ENCODE measurements around the gene TOP1.

The TOP1 gene

DNA sequence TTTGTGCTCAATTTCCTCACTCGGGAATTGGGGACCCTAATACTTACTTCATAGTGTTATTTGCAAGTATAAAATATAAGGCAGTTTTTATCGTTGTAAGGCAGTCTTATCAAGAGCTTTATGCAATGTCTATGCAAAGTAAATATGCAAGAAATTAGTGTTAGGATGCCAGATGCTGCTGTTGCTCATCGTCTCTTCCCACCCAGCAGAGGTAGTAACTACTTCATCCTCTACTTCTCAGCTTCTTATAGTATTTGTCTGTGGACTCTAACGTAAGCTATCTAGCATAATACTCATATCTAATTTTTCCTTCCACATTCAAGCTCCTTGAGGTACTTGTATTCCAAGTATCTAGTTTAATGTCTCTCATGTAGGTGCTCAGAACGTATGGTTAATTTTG lies 120.3 kb downstream of the TOP1 start:
- no peak for DNase-seq

DNA sequence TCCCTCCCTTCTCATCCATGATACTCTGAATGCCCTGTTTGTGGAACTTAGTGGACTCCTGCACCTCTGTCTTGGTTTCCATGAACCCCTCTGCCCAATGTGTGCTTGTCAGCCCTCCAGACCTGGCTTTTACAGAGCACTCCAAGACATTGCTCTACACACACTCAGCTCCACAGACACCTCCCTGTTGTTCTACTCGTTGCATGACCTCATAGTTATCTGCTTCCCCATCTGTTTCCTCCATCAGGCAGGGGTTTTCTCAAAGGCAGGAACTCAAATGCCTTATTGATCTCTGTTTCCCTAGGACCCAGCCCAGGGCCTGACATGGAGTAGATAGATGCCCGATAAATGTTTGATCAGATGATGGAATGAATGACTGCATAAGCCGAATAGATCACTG lies 122.0 kb downstream of the TOP1 start:
- no peak for DNase-seq

DNA sequence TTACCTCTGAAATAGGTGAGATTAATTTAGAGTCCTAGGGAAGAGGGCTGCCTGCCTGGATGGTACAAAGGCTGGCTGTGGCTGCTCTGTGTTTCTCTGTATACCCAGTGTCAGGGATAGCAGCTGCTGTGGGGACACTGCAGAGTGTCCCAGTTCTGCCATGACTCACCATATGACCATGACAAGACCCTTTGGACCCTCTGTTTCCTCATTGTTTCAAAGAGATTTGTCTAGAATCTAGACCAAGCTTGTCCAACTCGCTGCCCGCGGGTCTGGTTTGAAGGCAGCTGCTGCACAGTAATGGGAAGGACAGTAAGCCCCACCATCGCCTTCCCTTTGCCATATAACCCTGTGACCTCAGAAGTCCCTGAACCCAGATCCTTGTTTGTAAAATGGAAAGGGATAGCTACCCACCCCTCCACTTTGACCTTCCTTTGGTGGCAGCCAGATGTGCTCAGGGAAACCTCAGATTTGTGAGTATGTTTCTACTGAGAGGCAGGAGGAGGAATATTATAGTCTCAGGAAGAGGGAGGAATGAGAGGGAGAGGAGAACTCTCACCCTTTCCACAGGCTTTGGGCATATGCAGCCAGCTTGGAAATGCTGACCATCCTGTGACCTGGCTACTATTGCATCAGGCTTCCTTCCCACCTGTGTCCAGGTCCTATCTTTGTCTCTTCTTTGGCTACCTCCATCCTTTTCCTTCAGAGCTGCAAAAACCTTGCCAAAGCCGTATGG lies 122.7 kb downstream of the TOP1 start:
- no peak for DNase-seq

DNA sequence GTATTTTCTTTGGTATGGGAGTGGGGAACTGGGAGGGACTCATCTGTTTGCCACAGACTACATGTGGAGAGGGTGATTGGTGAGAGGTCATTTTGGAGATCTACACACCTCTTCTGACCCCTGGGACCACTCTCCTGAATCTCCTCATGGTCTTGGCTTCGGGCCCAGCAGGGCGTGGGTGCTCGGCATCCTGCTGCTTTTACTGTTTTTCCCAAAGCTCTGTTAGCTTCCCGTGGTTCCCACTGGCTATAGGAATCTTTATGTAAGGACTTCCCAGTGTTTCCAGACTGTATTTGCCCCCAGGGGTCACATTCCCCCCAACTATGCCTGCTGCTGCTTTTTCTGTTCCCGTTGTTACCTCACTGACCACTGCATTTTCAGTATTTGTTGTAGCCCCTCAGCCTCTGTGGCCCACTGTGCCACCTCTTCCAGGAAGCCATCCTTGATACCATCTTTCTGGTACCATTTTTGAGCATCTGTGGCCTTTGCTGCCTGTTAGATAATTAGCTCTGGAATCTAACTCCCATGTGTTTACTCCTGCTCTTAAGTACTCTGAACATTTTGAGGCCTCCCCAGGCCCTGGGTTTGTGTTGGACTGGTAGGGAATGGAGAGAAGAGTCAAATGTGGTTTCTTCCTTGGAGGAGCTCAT lies 123.6 kb downstream of the TOP1 start:
- no peak for DNase-seq

DNA sequence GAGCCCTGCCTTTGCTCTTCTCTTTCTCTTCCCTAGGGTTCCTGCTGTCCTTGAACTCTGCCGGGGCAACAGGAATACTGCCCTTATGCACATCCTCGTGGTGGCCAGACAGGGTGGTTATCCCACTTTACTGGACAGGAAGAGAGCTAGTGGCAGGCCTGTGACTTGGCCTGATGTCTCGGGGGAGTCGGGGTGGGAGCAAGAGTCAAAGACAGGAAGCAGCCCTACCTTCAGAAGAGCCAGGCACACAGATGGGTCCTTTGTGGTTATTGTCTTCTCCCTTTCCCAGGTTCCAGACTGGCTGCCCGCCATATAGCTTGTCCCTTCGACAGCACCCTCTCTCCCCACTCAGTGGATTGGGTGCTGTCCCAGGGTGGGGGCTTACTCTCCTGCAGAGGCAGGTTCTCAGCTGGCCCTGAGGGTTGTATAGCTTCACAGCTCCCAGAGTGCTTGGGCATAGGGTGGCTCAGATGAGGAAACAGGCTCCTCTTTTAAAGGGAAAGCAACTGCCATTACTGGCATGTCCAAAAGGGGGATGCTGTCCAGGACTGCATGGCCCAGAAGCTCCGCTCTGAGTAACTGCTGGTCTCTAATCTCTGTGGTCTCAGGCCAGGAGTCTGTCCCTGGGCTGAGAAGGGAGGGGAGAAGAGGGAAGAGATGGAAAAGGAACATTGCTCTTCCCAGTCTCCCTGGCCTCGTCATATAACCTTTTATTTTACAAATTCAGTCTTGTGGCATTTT lies 126.0 kb downstream of the TOP1 start:
- no peak for DNase-seq

DNA sequence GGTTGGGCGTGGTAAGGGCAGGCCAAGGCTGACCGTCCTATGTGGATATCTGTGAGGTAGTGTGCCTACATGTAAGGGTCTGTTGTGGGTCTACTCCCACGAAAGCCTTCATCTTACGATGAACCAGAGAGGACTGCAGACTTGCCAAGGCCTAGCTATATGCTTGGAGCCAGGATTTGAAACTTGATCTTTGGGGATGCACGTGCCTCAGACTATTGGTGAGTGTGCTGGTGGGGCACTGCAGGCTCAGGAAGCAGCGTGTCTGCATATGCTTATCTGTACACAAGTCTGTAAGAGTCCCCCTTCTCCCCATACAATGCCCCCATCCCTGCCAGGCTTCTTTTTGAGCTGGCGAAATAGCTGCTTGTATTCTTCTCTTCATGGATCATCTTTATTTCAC lies 126.6 kb downstream of the TOP1 start:
- no peak for DNase-seq

DNA sequence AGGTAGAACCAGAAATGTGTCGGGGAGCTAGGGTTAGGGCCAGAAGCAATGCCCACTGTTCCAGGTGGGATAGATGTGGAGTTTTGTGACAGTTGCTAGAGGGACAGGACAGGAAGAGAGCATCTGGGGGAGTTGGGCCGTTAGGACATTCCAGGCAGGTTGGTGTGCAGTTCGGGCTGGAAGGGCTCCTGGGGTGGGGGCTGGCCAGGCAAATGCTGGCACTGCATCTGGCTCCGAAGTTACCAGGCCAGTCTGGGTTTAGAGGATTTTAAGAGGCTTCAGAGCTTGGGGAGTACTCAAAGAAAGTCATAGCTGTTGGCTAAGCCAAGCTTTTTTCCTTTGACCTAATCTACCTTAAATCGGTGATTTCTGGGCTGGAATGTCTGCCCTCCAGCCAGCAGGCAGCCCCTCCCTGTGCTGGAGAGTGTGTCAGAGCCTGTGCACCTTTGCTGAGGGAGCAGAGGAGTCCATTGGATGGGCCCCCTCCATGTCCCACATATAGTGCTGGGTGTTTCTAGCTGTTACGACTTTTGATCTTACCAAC lies 129.5 kb downstream of the TOP1 start:
- no peak for DNase-seq

DNA sequence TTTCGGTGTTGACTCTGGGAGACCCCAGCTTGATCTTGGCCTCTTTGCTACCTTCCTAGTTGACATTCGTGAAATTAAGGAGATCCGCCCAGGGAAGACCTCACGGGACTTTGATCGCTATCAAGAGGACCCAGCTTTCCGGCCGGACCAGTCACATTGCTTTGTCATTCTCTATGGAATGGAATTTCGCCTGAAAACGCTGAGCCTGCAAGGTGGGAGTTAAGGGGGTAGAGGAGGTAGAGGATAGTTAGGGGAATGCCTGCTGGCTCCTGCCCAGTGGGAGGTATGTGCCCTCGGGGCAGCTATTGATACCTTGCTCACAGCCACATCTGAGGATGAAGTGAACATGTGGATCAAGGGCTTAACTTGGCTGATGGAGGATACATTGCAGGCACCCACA lies 130.9 kb downstream of the TOP1 start:
- DNase-seq = no peak

DNA sequence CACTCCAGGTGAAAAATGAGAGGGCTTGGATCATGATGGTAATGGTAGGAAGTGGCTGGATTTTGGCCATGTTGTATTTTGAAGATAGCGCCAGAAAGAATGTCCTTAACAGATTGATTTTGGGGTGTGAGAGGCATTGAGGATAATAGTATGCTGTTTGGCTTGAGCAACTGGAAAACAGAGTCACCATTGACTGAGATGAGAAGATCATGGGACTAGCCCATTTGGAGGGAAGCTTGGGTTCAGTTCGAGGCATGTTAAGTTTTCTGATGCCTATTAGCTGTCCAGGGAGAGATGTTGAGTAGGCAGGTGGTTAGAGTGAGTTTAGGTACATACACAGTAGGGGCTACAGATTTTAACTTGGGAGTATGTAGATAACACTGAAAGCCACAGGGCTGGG lies 132.1 kb downstream of the TOP1 start:
- no peak for DNase-seq

DNA sequence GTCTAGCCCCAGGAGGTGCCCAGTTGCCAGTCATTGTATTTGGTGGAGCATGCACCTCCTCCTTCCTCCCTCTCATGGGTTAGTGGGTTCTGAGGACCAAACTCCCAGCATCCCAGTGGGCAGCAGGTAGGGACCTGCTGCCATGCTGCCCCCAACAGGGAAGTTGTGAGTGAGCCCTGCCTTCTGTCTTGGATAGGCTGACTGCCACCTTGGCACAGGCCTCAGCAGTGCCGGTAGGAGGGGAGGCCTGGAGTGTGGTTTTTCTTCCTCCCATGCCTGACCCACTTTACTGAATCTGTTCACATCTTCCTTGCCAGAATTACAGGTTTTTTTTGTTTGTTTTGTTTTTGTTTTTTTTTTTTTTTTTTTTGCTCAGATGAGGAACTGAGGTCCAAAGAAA lies 133.3 kb downstream of the TOP1 start:
- no peak for DNase-seq

DNA sequence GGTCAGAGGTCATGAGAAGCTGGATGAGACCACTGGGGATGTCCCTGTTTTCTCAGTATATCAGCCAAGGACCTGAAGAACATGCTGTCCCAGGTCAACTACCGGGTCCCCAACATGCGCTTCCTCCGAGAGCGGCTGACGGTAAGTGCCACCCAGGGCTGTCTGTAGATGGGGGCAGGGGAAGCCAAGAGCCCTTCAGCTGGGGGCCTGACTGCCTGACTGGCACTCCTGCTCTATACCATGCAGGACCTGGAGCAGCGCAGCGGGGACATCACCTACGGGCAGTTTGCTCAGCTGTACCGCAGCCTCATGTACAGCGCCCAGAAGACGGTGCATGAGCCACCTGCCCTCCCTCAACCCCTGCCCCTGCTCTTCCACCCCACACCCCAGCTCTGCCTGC lies 133.8 kb downstream of the TOP1 start:
- no peak for DNase-seq

DNA sequence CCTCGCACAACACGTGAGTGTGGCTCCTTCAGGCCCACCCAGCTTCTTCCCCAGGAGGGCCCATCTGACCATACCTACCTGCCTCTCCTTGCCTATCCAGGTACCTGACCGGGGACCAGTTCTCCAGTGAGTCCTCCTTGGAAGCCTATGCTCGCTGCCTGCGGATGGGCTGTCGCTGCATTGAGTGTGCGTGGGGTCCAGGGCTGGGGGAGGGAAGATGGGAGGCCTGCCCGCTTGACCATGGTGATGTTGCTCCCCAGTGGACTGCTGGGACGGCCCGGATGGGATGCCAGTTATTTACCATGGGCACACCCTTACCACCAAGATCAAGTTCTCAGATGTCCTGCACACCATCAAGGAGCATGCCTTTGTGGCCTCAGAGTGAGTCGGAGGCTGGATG lies 135.2 kb downstream of the TOP1 start:
- DNase-seq = no peak

DNA sequence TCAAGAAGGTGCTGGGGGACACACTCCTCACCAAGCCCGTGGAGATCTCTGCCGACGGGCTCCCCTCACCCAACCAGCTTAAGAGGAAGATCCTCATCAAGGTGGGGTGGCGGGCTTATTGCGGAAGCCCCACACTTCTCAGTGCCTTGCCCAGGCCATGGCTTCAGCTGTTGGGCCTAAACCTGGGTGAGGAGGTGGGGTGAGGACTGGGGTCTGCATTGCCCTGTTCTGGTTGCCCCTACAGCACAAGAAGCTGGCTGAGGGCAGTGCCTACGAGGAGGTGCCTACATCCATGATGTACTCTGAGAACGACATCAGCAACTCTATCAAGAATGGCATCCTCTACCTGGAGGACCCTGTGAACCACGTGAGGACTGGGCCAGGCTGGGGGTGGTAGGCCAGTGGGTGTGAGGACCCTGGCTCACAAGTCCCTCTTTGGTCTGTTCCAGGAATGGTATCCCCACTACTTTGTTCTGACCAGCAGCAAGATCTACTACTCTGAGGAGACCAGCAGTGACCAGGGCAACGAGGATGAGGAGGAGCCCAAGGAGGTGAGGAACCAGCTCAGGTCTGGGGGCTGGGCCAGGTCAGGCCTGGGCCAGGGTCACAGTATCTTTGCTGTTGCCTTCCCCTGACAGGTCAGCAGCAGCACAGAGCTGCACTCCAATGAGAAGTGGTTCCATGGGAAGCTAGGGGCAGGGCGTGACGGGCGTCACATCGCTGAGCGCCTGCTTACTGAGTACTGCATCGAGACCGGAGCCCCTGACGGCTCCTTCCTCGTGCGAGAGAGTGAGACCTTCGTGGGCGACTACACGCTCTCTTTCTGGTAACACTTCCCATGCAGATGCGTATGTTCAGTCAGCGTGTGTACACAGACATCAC lies 136.6 kb downstream of the TOP1 start:
- DNase-seq = no peak

DNA sequence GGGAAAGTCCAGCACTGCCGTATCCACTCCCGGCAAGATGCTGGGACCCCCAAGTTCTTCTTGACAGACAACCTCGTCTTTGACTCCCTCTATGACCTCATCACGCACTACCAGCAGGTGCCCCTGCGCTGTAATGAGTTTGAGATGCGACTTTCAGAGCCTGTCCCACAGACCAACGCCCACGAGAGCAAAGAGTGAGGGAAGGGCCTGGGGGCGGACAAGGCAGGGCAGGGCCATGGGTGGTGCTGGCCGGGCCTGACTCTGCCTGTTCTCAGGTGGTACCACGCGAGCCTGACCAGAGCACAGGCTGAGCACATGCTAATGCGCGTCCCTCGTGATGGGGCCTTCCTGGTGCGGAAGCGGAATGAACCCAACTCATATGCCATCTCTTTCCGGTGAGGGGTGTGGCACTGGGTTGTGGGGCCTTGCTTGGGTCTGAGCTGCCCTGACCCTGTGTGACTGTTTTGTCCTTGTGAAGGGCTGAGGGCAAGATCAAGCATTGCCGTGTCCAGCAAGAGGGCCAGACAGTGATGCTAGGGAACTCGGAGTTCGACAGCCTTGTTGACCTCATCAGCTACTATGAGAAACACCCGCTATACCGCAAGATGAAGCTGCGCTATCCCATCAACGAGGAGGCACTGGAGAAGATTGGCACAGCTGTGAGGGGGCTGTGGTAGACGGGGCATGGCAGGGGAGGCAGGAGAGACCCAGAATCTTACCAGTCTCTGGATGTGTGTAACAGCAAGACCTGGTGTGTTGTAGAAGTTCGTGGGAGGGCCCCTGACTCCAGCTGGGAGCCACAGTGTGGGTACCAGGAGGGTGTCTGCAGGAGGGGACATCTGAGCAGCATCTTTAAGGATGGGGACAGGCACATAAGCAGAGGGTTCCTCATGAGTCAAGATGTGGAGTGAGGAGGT lies 137.8 kb downstream of the TOP1 start:
- no peak for DNase-seq

DNA sequence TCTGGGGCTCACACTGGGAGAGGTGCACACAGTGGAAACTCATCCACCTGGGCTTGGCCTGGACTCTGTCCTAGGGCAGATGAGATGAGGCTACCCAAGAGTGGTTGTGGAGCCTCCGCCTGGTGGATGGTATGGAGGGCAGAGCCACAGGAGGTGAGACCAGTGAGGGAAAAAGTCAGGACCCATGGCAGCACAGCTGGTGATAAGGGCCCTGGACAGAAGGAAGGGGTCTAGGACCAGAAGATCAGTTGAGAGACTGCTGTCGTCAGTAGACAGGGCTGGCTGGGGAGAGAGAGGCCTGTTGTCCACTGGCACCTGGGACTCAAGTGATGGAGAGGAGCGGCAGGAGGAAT lies 138.5 kb downstream of the TOP1 start:
- DNase-seq = no peak

DNA sequence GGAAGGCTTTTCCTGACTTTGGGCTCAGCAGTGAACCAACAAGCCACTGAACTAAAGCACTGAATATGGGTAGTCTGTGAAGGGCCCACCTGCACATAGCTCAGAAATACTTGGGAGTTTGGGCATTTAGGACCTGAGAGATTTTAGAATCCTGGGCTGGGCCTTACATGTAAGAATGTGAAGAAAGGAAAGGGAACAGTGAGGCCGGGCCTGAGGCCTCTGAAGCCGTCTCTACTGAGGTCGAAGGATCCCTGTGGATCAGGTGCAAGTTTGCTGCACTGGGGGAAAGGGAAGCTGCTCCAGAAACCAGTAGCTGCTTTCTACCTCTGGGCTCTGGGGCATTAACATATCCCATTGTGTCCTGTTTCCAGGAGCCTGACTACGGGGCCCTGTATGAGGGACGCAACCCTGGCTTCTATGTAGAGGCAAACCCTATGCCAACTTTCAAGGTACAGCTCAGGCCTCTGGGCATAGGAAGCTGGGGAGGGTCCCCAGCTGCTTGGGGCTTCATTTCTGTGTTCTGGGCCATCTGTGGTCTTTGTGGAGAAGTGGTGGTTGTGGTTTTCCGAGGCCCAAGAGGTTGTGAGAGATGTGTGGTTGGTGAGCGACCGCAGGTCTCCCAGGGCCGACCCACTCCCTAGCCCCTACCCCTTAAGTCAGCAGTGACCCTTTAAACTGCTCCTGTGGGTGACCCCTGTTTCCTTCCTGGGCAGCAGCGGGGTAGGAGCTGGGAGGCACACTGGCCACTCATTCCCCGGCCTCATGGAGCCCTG lies 139.0 kb downstream of the TOP1 start:
- DNase-seq = no peak

DNA sequence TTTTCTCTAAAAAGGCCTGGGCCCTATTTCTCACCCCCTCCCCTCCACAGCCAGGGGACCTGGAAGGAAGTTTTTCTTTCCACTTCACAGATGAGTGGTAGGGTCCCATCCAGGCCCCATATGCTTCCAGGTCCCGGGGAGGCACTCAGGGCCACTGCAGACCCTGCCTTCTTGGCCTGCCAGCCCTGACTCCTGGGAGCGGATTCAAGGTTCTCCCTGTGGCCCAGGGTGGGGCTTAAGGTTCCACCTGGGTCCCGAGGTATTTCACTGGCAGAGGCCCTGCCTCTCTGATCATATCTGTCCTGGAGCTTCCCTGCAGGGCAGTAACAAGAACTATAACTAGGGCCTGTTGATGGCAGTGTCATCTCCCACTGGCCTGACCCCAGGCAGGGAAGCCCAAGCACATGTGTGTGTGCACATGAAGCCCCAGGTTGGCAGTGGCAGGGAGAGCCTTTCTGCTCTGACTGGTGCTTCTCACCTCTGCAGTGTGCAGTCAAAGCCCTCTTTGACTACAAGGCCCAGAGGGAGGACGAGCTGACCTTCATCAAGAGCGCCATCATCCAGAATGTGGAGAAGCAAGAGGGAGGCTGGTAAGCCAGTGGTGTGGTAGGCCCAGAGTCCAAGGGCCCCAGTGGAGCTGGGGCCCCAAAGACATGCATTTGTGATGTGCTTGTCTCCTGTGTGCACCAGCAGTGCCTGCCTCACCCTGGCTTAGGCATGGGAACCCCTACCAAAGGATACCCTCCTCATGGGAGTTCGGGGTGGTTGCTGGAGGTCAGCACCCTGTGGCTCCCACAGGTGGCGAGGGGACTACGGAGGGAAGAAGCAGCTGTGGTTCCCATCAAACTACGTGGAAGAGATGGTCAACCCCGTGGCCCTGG lies 139.9 kb downstream of the TOP1 start:
- DNase-seq = no peak

DNA sequence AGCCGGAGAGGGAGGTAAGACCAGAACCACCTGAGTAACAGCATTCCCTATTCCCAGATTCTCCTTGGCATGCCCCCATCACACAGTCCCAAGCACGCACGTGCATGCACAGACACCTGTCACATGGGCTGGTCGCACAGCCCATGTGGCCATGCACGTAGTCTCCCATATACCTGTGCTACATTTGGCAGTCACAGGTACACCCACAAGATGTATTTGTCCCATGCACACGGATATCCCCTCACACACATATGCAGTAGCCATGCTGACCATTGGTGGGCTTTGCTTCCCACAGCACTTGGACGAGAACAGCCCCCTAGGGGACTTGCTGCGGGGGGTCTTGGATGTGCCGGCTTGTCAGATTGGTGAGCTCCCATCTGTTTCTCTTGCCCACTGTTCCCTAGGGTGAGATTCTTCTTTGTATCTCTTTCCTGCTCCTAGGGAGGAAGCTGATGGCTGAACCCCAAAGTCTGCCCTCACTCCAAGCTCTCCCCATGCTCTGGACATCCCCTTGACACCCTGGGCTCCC lies 140.6 kb downstream of the TOP1 start:
- DNase-seq = no peak

DNA sequence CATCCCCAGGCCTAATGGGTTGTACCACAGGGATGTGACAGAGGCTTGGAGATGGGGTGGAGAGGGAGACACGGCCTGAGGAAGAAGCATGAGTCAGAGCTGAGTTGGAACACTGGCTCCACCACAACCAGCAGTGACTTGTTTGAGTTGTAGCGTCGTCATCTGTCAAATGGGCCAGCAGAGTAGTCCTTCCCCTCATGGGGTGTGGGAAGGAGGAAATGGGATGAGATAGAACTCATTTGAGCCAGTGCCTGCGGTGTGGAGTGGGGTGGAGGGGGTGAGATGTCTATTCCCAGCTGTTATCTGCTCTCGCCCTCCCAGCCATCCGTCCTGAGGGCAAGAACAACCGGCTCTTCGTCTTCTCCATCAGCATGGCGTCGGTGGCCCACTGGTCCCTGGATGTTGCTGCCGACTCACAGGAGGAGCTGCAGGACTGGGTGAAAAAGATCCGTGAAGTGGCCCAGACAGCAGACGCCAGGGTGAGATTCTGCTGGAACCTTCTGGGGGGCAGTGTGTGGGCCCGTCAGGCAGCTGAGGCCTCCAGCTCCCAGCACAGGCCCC lies 141.2 kb downstream of the TOP1 start:
- DNase-seq = no peak
